ENCODE measurements around the gene JKAMP. TPM values are rescaled to one million over a fixed set of nuclear protein-coding genes. Genes with fewer than 3 reads are reported as not detected.

The JKAMP gene
- total and polyA plus RNA-seq, 2 donors from 2014 or later: 40.4 to 48.3 TPM

DNA sequence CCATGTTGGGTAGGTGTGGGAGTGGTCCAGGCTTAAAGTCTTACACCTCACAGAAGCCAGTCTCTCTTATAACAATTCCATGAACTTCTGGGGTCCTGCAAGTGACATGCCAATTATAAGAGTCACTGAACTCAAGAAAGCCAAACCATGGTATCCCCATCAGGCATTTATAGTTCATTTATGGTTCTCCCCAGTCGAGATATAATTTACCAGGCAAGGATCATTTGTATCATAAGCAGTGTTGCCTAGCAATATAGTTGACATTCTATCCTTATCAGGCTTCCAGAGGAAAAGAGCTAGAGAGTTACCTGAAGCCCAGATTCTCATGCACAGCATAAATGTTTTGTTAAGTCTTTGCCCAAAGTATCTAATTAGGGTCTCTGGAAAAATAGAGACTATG lies 8.1 kb downstream of the JKAMP start:
- H3K27ac ChIP-seq (ENCODE audit: low read depth in 2 of 2, low read length in 2 of 2): no peak overlapping the region
- intact Hi-C loops (cut with DNase I): no loop called here
- TF ChIP-seq, protein P1, sequence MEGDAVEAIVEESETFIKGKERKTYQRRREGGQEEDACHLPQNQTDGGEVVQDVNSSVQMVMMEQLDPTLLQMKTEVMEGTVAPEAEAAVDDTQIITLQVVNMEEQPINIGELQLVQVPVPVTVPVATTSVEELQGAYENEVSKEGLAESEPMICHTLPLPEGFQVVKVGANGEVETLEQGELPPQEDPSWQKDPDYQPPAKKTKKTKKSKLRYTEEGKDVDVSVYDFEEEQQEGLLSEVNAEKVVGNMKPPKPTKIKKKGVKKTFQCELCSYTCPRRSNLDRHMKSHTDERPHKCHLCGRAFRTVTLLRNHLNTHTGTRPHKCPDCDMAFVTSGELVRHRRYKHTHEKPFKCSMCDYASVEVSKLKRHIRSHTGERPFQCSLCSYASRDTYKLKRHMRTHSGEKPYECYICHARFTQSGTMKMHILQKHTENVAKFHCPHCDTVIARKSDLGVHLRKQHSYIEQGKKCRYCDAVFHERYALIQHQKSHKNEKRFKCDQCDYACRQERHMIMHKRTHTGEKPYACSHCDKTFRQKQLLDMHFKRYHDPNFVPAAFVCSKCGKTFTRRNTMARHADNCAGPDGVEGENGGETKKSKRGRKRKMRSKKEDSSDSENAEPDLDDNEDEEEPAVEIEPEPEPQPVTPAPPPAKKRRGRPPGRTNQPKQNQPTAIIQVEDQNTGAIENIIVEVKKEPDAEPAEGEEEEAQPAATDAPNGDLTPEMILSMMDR (IDR thresholded peaks at IDR 0.05; ENCODE audit: borderline replicate concordance, extremely low read depth, insufficient read depth): no peak

DNA sequence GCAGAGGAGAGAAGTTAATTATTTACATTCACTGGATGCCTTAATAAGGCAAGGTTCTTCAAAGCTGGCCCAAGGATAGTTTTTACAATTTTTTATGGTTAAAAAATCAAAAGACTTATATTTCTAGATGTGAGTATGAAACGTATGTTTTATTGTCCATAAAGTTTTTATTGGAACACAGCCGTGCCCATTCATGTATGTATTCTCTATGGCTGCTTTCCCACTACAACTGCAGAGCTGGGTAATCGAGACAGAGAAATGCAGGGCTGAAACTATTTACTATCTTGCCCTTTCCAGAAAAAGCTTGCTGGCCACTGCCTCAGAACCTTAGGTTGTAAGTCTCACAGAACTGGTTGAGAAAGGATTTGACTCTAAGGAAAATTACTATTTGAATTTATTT lies 16.4 kb downstream of the JKAMP start:
- Histone ChIP-seq H3K9me3 (ENCODE audit: control insufficient read depth in 2 of 3, insufficient read depth in 1 of 3, low read length in 3 of 3) (no peaks in the 10 kb centered on the region), H3K27me3 (ENCODE audit: control insufficient read depth, insufficient read depth, low read length) (no peaks in the 10 kb centered on the region), H3K4me1 (ENCODE audit: control insufficient read depth in 2 of 3, insufficient read depth in 2 of 3, low read depth in 1 of 3, low read length in 3 of 3) (no peaks in the 10 kb centered on the region), H3K4me3 (ENCODE audit: low read length in 3 of 3) (no peak overlapping the region), H3K9ac (ENCODE audit: low read length in 3 of 3) (no peak overlapping the region), H3K27ac (ENCODE audit: low read depth in 2 of 2, low read length in 2 of 2) (no peak overlapping the region), H3K36me3 (ENCODE audit: control insufficient read depth in 2 of 3, insufficient read depth in 3 of 3, low read length in 3 of 3) (peaks cover 3 to 23% (median 6%) of the 10 kb centered on the region in 3 donors)
- FAIRE-seq (peak; percentile 82), DNase-seq (no peak)
- intact Hi-C loops (cut with DNase I): no loop called here
- TF ChIP-seq, protein P1 (IDR thresholded peaks at IDR 0.05; ENCODE audit: borderline replicate concordance, extremely low read depth, insufficient read depth): no peak

More for the DNA sequence above, 8.1 kb downstream of the JKAMP start:
- Histone ChIP-seq H3K9me3 (ENCODE audit: control insufficient read depth in 2 of 3, insufficient read depth in 1 of 3, low read length in 3 of 3) (no peaks in the 10 kb centered on the region), H3K36me3 (ENCODE audit: control insufficient read depth in 2 of 3, insufficient read depth in 3 of 3, low read length in 3 of 3) (peaks cover 6 to 25% (median 19%) of the 10 kb centered on the region in 3 donors), H3K4me1 (ENCODE audit: control insufficient read depth in 2 of 3, insufficient read depth in 2 of 3, low read depth in 1 of 3, low read length in 3 of 3) (no peaks in the 10 kb centered on the region), H3K4me3 (ENCODE audit: low read length in 3 of 3) (no peak overlapping the region), H3K27me3 (ENCODE audit: control insufficient read depth, insufficient read depth, low read length) (no peaks in the 10 kb centered on the region), H3K9ac (ENCODE audit: low read length in 3 of 3) (no peak overlapping the region)
- no peak for FAIRE-seq
- DNase-seq: no peak

DNA sequence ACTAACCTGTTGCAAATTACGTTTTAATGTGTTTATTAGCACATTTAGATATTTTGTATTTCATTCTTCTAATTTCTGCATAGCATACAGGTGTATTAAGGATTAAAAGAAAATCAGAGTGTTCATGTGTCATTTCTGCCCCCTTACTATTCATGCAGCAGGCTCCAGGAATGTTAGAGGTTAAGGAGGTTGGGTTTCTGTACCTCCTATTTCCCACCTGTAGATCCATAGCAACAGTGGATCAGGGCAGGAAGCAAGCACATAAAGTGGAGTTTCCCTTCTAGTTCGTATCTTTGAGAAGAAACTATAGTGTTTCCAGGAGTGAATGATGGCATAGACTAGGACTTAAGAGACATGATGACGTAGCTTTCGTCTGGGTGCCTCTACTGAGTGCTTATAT lies 18.9 kb downstream of the JKAMP start:
- Histone ChIP-seq H3K36me3 (ENCODE audit: control insufficient read depth in 2 of 3, insufficient read depth in 3 of 3, low read length in 3 of 3) (peaks cover 0 to 19% (median 6%) of the 10 kb centered on the region in 3 donors), H3K4me1 (ENCODE audit: control insufficient read depth in 2 of 3, insufficient read depth in 2 of 3, low read depth in 1 of 3, low read length in 3 of 3) (no peaks in the 10 kb centered on the region), H3K27ac (ENCODE audit: low read depth in 2 of 2, low read length in 2 of 2) (no peak overlapping the region), H3K27me3 (ENCODE audit: control insufficient read depth, insufficient read depth, low read length) (no peaks in the 10 kb centered on the region), H3K9me3 (ENCODE audit: control insufficient read depth in 2 of 3, insufficient read depth in 1 of 3, low read length in 3 of 3) (no peaks in the 10 kb centered on the region), H3K4me3 (ENCODE audit: low read length in 3 of 3) (no peak overlapping the region), H3K9ac (ENCODE audit: low read length in 3 of 3) (no peak overlapping the region)
- no peak for FAIRE-seq
- intact Hi-C loops (cut with DNase I): no loop called here
- TF ChIP-seq, protein P1 (IDR thresholded peaks at IDR 0.05; ENCODE audit: borderline replicate concordance, extremely low read depth, insufficient read depth): no peak
- DNase-seq: peak in 1 of 5 donors; percentile 2

Measured in kidney (tissue), 14 donors.